Lower leg skin (tissue), 4 donors: Measurements from ENCODE around the gene CAMK2G. TPM values are rescaled to one million over a fixed set of nuclear protein-coding genes. Genes with fewer than 3 reads are reported as not detected.

ENCODE experiments used
- DNase-seq, 2 donors: peaks; one replicate each; pipeline ENCODE4 v3.0.0-alpha.2; 2019; ENCODE audit warnings: low spot score in 2 of 2
- H3K4me3 ChIP-seq: fragments of 200-600 bp; sonication (generic); 2 replicates; pipeline ENCODE4 v1.5.1; 2017; ENCODE audit warnings: mild to moderate bottlenecking, low read depth; ENCODE audit not compliant: poor library complexity, severe bottlenecking
- POLR2A ChIP-seq, 2 donors: fragments of 450-650 bp; IDR thresholded peaks; one replicate each; pipeline ENCODE4 v1.6.1; 2016 to 2017; ENCODE audit warnings: antibody characterized with exemption in 2 of 2, mild to moderate bottlenecking in 1 of 2, moderate library complexity in 1 of 2
- WGBS, 2 donors: methylation state at CpG; one replicate each; pipeline ENCODE4 v1.1.5; 2018; 5-methylcytosine and 5-hydroxymethylcytosine counted together
- intact Hi-C: fragments of 100-400 bp; cut with DNase I; formaldehyde crosslinking; loops from one replicate; pipeline ENCODE4 v1.15.0; 2023; ENCODE audit warnings: low total_unique reads
- total RNA-seq, 4 donors: library from RNA; depleted of rRNA; stranded (reverse); fragments of >200 nt; gene quantifications; one replicate each; pipeline ENCODE4 v1.1.0, GENCODE V29; 2016
- TF ChIP-seq, protein P1 (sequence below), 3 donors: fragments of 450-650 bp; IDR thresholded peaks; one replicate each; pipeline ENCODE4 v1.5.1; 2016; ENCODE audit warnings: antibody characterized with exemption in 3 of 3, mild to moderate bottlenecking in 3 of 3, moderate library complexity in 2 of 3

The CAMK2G gene
- total RNA-seq, 4 donors from 2014 or later = 20.0 to 27.9 (median 24.2) TPM

DNA sequence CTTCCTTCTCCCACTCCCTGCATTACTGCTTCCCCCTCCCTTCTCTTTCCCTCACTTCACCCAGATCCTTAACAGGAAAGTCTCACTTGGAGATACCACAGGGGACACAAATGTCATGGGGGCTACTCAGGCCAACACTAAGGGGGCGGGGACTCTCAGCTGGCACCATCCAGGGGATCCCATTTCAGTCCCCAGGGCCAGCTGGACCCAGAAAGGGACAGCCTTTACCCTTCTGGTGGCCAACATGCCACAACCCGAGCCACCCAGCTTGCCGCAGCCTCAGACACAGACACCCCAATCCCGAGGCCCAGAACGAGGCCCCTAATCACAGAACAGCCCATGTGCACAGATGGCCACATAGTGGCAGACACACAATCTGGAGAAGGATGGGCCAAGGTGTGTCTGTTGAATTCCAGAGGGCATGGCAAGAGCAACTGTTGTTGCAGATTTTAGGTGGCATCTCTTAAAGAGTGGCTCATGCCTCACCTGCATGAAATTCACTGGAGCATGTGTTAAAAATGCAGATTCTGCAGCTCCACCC, 5.6 kb downstream of the CAMK2G start:
- no peak overlapping the region for H3K4me3 ChIP-seq
- WGBS, 2 donors = 91% methylated on average over 5 of the region's 5 CpGs
- TF ChIP-seq, protein P1, sequence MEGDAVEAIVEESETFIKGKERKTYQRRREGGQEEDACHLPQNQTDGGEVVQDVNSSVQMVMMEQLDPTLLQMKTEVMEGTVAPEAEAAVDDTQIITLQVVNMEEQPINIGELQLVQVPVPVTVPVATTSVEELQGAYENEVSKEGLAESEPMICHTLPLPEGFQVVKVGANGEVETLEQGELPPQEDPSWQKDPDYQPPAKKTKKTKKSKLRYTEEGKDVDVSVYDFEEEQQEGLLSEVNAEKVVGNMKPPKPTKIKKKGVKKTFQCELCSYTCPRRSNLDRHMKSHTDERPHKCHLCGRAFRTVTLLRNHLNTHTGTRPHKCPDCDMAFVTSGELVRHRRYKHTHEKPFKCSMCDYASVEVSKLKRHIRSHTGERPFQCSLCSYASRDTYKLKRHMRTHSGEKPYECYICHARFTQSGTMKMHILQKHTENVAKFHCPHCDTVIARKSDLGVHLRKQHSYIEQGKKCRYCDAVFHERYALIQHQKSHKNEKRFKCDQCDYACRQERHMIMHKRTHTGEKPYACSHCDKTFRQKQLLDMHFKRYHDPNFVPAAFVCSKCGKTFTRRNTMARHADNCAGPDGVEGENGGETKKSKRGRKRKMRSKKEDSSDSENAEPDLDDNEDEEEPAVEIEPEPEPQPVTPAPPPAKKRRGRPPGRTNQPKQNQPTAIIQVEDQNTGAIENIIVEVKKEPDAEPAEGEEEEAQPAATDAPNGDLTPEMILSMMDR (IDR thresholded peaks at IDR 0.05) = no peak
- TF ChIP-seq POLR2A (IDR thresholded peaks at IDR 0.05) = no peak

GRCh38 chr10:73867871-73868631, 6.3 kb downstream of the CAMK2G start:
- intact Hi-C loops = no loop called here
- DNase-seq = no peak
- H3K4me3 ChIP-seq = no peak overlapping the region
- 82 to 85% methylated on average over 11 of the region's 11 CpGs for WGBS, 2 donors
- TF ChIP-seq, protein P1 (IDR thresholded peaks at IDR 0.05) = no peak
- no peak for TF ChIP-seq POLR2A (IDR thresholded peaks at IDR 0.05)

More for the DNA sequence above, 5.6 kb downstream of the CAMK2G start:
- DNase-seq = no peak
- intact Hi-C loops = no loop called here

- intact Hi-C loops = no loop called here
- no peak for TF ChIP-seq POLR2A (IDR thresholded peaks at IDR 0.05)
- TF ChIP-seq, protein P1 (IDR thresholded peaks at IDR 0.05) = no peak
- 64 to 68% methylated on average over 10 of the region's 10 CpGs for WGBS, 2 donors
- H3K4me3 ChIP-seq = no peak overlapping the region
- no peak for DNase-seq
Observed at GRCh38 chr10:73867126-73867807, 7.1 kb downstream of the CAMK2G start.

DNA sequence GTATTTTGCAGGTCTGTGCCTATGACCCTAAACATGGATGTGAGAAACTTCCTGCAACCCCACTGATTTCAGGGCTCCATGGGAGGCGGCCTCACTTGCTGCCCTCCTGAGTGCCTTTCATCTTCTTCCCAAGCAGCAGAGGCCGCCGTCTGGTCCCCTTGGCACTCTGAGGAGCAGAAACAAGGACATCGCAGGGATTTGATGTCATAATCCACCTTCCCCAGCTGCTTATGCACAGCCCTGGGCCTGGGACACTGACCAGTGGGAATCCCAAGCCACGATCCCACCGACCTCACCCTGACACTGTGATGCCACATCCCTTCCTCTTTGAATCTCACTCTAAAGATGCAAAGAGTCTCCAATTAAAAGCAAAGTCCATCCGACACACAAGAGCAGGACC, 7.7 kb downstream of the CAMK2G start:
- DNase-seq = no peak
- intact Hi-C loops = no loop called here
- 91 to 92% methylated on average over 7 of the region's 7 CpGs for WGBS, 2 donors
- TF ChIP-seq, protein P1 (IDR thresholded peaks at IDR 0.05) = no peak
- no peak for TF ChIP-seq POLR2A (IDR thresholded peaks at IDR 0.05)
- no peak overlapping the region for H3K4me3 ChIP-seq

DNA sequence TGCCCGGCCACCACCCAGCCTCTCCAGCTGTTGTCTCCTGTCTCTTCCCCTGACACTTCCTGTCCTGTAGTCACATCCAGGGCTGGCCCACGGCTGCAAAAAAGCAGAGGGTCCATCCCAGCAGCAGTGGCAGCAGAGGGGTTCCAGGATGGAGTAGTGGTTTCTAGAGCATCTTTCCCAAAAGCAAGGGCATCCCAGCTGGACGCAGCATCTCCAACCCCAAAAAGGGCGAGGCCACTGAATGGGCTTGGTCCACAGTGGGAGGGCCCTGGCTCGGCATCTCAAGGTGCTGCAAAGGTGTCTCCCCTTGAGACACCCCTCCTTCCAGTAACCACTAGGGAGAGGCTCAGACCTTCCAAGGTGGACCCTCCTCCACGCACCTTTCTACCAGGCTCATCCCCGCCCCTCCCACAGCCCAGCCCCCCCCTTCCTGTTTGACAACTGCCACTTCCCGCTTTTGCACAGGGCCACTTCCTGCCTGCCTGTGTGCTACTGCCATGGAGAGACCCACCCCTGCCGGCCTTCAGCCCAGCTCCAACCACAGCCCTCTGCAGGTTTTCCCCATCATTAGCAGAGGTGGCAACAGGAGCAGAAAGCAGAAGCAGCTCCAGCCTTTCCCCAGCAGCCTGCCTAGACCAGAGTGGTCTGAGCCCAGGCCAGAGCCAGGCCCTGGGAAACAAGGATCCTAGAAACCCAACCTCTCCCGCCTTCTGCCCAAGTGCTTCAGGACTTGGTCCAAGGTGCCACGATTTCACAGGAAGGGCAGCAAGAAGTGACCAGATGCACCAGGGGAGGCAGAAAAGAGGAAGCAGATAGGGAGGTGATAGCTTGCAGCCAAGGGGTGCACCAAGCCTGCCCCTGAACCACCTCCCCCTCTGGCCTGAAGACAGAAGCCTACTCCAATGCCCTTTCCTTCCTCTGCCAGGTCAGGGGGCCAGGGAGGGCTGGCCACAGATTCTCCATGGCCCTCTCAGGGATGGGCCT, 8.6 kb downstream of the CAMK2G start:
- TF ChIP-seq POLR2A (IDR thresholded peaks at IDR 0.05) = no peak
- TF ChIP-seq, protein P1 (IDR thresholded peaks at IDR 0.05) = no peak
- DNase-seq = peak in 1 of 2 donors; percentile 89
- 72 to 75% methylated on average over 11 of the region's 11 CpGs for WGBS, 2 donors
- H3K4me3 ChIP-seq = no peak overlapping the region
- intact Hi-C loops = no loop called here
